Right lobe of liver (tissue), 6 donors: ENCODE results near the gene PSPH. TPM values are rescaled to one million over a fixed set of nuclear protein-coding genes. Genes with fewer than 3 reads are reported as not detected.
A peak's percentile ranks its signal among the peaks of the same experiment; 100 is the strongest.
"Not testable (repeated sequence)": the region's sequence is repeated elsewhere in the genome, so short reads cannot be mapped to it uniquely, and the experiment has no call there.

Source experiments
- ATAC-seq, 4 donors: fragments of 200-7000 bp; cut with Tn5 transposase; one replicate each; pipeline ENCODE4 v1.9.1; 2020; ENCODE audit warnings: mild to moderate bottlenecking in 4 of 4, moderate library complexity in 4 of 4
- DNase-seq, 3 donors: peaks; one replicate each; pipeline ENCODE4 v3.0.0-alpha.2; 2020
- H3K27ac ChIP-seq, 3 donors: fragments of 200-600 bp; one replicate each; pipeline ENCODE4 v1.8.0; 2022
- H3K27me3 ChIP-seq, 2 donors: fragments of 200-600 bp; one replicate each; pipeline ENCODE4 v1.8.0; 2022
- H3K36me3 ChIP-seq, 4 donors: fragments of 200-600 bp; sonication (generic) in 1 of 4; one replicate each; pipeline versions ENCODE4 v1.5.1 to v1.8.0; 2017 to 2022; ENCODE audit warnings: control low read depth in 1 of 4
- H3K4me1 ChIP-seq, 4 donors: fragments of 200-600 bp; sonication (generic) in 1 of 4; one replicate each; pipeline versions ENCODE4 v1.5.1 to v1.8.0; 2017 to 2022; ENCODE audit warnings: control low read depth in 1 of 4
- H3K4me3 ChIP-seq, 3 donors: fragments of 200-600 bp; one replicate each; pipeline ENCODE4 v1.8.0; 2022
- H3K9me3 ChIP-seq, 4 donors: fragments of 200-600 bp; sonication (generic) in 1 of 4; one replicate each; pipeline versions ENCODE4 v1.5.1 to v1.8.0; 2017 to 2022; ENCODE audit warnings: control low read depth in 1 of 4
- CTCF ChIP-seq, 4 donors: fragments of 200-600 bp in 3 of 4; fragments of 450-650 bp in 1 of 4; IDR thresholded peaks; one replicate each; pipeline versions ENCODE4 v1.5.1 to v1.8.0; 2016 to 2022; ENCODE audit warnings: antibody characterized with exemption in 4 of 4, mild to moderate bottlenecking in 2 of 4
- POLR2A ChIP-seq: fragments of 450-650 bp; IDR thresholded peaks from one replicate; pipeline ENCODE4 v1.6.1; 2017; ENCODE audit warnings: antibody characterized with exemption, mild to moderate bottlenecking
- WGBS: methylation state at CpG from one replicate; pipeline ENCODE4 v1.1.6; 2018; ENCODE audit warnings: low coverage, low lambda C conversion rate; ENCODE audit not compliant: insufficient coverage; ENCODE audit errors: missing lambda C conversion rate; 5-methylcytosine and 5-hydroxymethylcytosine counted together
- intact Hi-C, 2 donors: fragments of 100-400 bp; cut with DNase I; formaldehyde crosslinking; loops; one replicate each; pipeline versions ENCODE4 v1.11.2 to v1.14.1; 2022
- total RNA-seq, 6 experiments: library from RNA; depleted of rRNA in 2 of 6; stranded (reverse); fragments of >200 nt in 2 of 6; fragmentation: NEBNext Ultra II Directional in 3 of 6; extraction: Animal tissue kit (Norgen Biotek cat#: 25700) in 3 of 6; gene quantifications; one replicate each; pipeline versions ENCODE4 v1.1.0 to v1.2.4, GENCODE V29; 2016 to 2023
- donor health status: DM: no; HTN: yes; CAD: no.
- donor health status: DM: no; HTN: no; CAD: no.
- donor health status: DM: no; HTN: no; CAD: no.
- donor health status: DM: no; HTN: yes; CAD: no.
- donor health status: DM: no; HTN: yes; CAD: no.

PSPH gene
- total RNA-seq, 6 experiments from 2014 or later: 5.3 to 32.2 (median 9.7) TPM

GRCh38 chr7:56048245-56048644 is 3.0 kb downstream of the PSPH start:
- no peak for DNase-seq
- TF ChIP-seq CTCF (IDR thresholded peaks at IDR 0.05) (no peak), POLR2A (no peak)
- Histone ChIP-seq H3K36me3 (peaks cover 0 to under 1% (median 0%) of the 10 kb centered on the region in 4 donors), H3K4me1 (peaks cover 0 to 44% (median 14%) of the 10 kb centered on the region in 4 donors), H3K27ac (peak overlapping the region; percentile 53 to 72 (median 57)), H3K27me3 (no peaks in the 10 kb centered on the region), H3K4me3 (no peak overlapping the region), H3K9me3 (no peaks in the 10 kb centered on the region)
- intact Hi-C loops: no loop called here
- 89% methylated on average over 1 of the region's 1 CpG for WGBS
- ATAC-seq: no peak

GRCh38 chr7:56047446-56048116 is 3.7 kb downstream of the PSPH start:
- intact Hi-C loops, H3K27me3 ChIP-seq, H3K36me3 ChIP-seq, H3K4me3 ChIP-seq, H3K9me3 ChIP-seq: not testable (repeated sequence)
- Histone ChIP-seq H3K4me1 (peaks cover 0 to 37% (median 14%) of the 10 kb centered on the region in 4 donors), H3K27ac (peak overlapping the region; percentile 53 to 72 (median 57))
- WGBS: 21% methylated on average over 11 of the region's 11 CpGs
- peak in 1 of 3 donors; percentile 44 for DNase-seq
- ATAC-seq: peak in 1 of 4 donors; percentile 1

GRCh38 chr7:56046721-56047445 is 4.4 kb downstream of the PSPH start:
- intact Hi-C loops: no loop called here
- Histone ChIP-seq H3K4me1 (peaks cover 0 to 32% (median 14%) of the 10 kb centered on the region in 4 donors), H3K36me3 (peaks cover 0 to 5% (median 0%) of the 10 kb centered on the region in 4 donors), H3K27ac (peak overlapping the region; percentile 53 to 72 (median 57)), H3K9me3 (no peaks in the 10 kb centered on the region), H3K4me3 (no peak overlapping the region), H3K27me3 (no peaks in the 10 kb centered on the region)
- DNase-seq: peak in 1 of 3 donors; percentile 16
- no peak for ATAC-seq
- TF ChIP-seq CTCF (IDR thresholded peaks at IDR 0.05): no peak
- TF ChIP-seq POLR2A: no peak
- WGBS: 38% methylated on average over 5 of the region's 5 CpGs

GRCh38 chr7:56045758-56046157 is 5.5 kb downstream of the PSPH start:
- WGBS: 95% methylated on average over 2 of the region's 2 CpGs
- H3K36me3 ChIP-seq, H3K9me3 ChIP-seq, ATAC-seq, H3K27me3 ChIP-seq, H3K4me3 ChIP-seq, H3K27ac ChIP-seq, intact Hi-C loops: not testable (repeated sequence)
- H3K4me1 ChIP-seq: peaks cover 0 to 32% (median 14%) of the 10 kb centered on the region in 4 donors
- DNase-seq: peak in 1 of 3 donors; percentile 12

GRCh38 chr7:56040730-56041129 is 10.5 kb downstream of the PSPH start:
- no peak overlapping the region for H3K4me3 ChIP-seq
- H3K9me3 ChIP-seq: no peaks in the 10 kb centered on the region
- peaks cover 0 to 5% (median 0%) of the 10 kb centered on the region in 4 donors for H3K36me3 ChIP-seq
- H3K4me1 ChIP-seq: no peaks in the 10 kb centered on the region
- H3K27me3 ChIP-seq: no peaks in the 10 kb centered on the region
- TF ChIP-seq POLR2A: no peak
- TF ChIP-seq CTCF (IDR thresholded peaks at IDR 0.05): no peak
- ATAC-seq: peak in 1 of 4 donors; percentile 33
- no peak overlapping the region for H3K27ac ChIP-seq
- intact Hi-C loops: no loop called here
- WGBS: 55% methylated on average over 3 of the region's 3 CpGs
- peak in 1 of 3 donors; percentile 12 for DNase-seq
